ENCODE results near the gene CCDC122. TPM values are rescaled to one million over a fixed set of nuclear protein-coding genes. Genes with fewer than 3 reads are reported as not detected.
"Not testable (repeated sequence)": the region's sequence is repeated elsewhere in the genome, so short reads cannot be mapped to it uniquely, and the experiment has no call there.

The CCDC122 gene
- total RNA-seq, 4 donors from 2014 or later = 1.3 to 5.1 (median 2.1) TPM

DNA sequence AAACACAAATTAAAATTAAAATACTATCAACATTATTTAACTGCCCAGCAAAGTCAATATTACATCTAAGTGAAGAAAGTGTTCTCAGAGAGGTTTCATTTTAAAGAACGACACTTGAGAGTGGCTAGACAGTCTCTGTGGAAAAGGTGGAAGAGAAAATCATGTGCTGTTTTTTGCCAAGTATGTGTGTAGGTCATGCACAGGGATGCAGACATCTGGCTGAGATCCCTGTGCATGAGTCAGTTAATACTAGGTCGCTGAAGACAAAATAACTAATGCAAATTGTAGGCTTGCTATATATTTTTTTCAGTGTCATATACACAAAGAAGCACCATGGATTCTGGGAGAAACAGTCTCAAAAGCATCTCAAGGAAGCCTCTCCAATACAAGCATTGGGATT lies 48.5 kb downstream of the CCDC122 start:
- no peak for DNase-seq (ENCODE audit: low spot score in 2 of 2)
- WGBS, 2 donors = 61 to 66% methylated on average over 2 of the region's 2 CpGs
- no peak overlapping the region for H3K4me3 ChIP-seq (ENCODE audit: low read depth, poor library complexity, severe bottlenecking)
- intact Hi-C loops (cut with DNase I; ENCODE audit: low total_unique reads) = no loop called here
- TF ChIP-seq POLR2A (IDR thresholded peaks at IDR 0.05) = no peak
- TF ChIP-seq, protein P1, sequence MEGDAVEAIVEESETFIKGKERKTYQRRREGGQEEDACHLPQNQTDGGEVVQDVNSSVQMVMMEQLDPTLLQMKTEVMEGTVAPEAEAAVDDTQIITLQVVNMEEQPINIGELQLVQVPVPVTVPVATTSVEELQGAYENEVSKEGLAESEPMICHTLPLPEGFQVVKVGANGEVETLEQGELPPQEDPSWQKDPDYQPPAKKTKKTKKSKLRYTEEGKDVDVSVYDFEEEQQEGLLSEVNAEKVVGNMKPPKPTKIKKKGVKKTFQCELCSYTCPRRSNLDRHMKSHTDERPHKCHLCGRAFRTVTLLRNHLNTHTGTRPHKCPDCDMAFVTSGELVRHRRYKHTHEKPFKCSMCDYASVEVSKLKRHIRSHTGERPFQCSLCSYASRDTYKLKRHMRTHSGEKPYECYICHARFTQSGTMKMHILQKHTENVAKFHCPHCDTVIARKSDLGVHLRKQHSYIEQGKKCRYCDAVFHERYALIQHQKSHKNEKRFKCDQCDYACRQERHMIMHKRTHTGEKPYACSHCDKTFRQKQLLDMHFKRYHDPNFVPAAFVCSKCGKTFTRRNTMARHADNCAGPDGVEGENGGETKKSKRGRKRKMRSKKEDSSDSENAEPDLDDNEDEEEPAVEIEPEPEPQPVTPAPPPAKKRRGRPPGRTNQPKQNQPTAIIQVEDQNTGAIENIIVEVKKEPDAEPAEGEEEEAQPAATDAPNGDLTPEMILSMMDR (IDR thresholded peaks at IDR 0.05) = no peak

DNA sequence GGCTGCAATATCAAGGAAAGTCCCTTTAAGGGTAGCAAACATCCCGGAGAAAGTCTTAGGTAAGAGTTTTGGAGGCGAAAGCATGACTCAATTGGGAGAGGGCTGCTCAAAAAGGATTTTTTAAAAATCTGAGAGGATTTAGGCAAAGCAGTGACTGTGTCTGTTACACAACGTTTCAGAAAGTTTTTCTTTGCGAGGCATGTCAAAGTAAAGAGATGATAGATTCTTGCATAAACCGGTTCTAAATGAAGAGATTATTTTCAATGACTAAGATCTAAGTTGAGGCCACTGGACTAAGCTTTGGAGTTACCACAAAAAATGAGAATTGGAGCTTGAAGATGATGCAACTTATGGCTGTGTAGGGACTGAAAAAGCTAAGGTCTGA lies 49.1 kb downstream of the CCDC122 start:
- no peak for TF ChIP-seq POLR2A (IDR thresholded peaks at IDR 0.05)
- TF ChIP-seq, protein P1 (IDR thresholded peaks at IDR 0.05) = no peak
- 34 to 43% methylated on average over 5 of the region's 5 CpGs for WGBS, 2 donors
- no peak overlapping the region for H3K4me3 ChIP-seq (ENCODE audit: low read depth, poor library complexity, severe bottlenecking)
- intact Hi-C loops (cut with DNase I; ENCODE audit: low total_unique reads) = no loop called here
- DNase-seq (ENCODE audit: low spot score in 2 of 2) = no peak

DNA sequence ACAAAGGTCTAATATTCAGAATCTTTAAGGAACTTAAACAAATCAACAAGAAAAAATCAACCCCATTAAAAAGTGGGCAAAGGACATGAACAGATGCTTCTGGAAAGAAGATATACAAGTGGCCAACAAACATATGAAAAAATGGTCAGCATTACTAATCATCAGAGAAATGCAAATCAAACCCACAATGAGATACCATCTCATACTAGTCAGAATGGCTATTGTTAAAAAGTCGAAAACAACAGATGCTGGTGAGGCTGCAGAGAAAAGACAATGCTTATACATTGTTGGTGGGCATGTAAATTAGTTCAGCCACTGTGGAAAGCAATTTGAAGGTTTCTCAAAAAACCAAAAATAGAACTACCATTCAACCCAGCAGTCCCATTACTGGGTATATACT lies 54.9 kb downstream of the CCDC122 start:
- H3K4me3 ChIP-seq (ENCODE audit: low read depth, poor library complexity, severe bottlenecking); DNase-seq (ENCODE audit: low spot score in 2 of 2); intact Hi-C loops (cut with DNase I; ENCODE audit: low total_unique reads): not testable (repeated sequence)
- 96 to 97% methylated on average over 1 of the region's 1 CpG for WGBS, 2 donors

DNA sequence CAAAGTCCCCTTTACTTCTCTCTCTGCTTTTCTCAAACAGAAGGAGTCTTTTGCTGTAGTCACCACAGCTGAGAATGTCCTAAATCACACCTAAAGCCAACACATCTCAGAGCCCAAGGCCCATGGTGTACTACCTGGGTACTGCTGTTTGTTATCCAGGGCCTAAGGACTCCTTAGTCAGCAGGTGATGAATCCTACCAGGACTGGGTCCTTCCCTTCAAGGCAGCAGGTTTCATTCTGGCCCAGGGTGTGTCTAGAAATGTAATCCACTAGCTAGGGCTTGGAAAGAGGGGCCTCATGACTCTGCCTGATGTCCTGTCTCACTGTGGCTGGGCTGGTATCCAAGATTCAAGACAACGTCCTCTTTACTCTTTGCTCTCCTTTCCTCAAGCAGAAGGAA lies 56.6 kb downstream of the CCDC122 start:
- H3K4me3 ChIP-seq (ENCODE audit: low read depth, poor library complexity, severe bottlenecking) = no peak overlapping the region
- no peak for DNase-seq (ENCODE audit: low spot score in 2 of 2)
- intact Hi-C loops (cut with DNase I; ENCODE audit: low total_unique reads) = no loop called here
- no peak for TF ChIP-seq POLR2A (IDR thresholded peaks at IDR 0.05)
- TF ChIP-seq, protein P1 (IDR thresholded peaks at IDR 0.05) = no peak
- 20 to 50% methylated on average over 1 of the region's 1 CpG for WGBS, 2 donors

DNA sequence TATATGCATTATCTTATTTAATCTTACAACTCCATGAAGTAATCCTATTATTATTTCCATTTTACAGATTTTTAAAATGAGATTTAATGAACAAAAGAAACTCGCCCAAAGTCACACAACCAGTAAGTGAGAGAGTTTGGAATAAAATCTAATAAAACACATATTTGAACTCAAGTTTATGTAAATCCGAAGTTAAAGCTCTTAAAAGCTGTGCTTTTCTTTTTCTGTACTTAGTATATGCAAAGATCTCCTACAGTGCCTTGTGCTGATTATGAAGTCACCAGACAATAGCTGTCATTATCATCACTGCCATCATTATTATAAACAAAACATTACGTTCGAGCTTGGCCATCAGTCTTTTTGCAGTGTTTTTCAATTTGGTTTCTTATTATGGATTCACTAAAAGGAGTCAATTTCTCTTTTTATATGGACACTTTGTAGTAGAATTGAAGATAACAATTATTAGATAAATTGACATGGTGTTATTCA lies 63.1 kb downstream of the CCDC122 start:
- H3K4me3 ChIP-seq (ENCODE audit: low read depth, poor library complexity, severe bottlenecking) = no peak overlapping the region
- 82% methylated on average over 4 of the region's 4 CpGs for WGBS, 2 donors
- TF ChIP-seq, protein P1 (IDR thresholded peaks at IDR 0.05) = no peak
- intact Hi-C loops (cut with DNase I; ENCODE audit: low total_unique reads) = no loop called here
- DNase-seq (ENCODE audit: low spot score in 2 of 2) = no peak

DNA sequence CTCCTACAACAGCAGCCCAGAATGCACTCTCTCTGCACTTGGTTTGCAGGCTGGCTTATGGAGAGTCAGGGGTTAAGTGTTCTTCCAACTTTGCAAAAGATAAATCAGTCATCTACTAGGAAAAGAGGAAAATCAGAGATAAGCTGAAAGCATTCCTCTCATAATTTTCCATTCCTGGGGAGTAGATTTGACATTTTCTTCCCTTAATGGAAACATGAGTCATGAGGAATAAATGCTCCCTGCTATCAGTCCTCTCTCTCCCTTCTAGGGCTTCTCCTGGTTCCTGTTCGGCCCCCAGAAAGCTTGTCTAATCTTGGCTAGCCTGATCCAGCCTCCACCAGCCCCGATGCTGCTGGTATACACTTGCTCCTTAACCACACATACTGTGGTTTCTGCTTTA lies 64.3 kb downstream of the CCDC122 start:
- 28 to 36% methylated on average over 2 of the region's 2 CpGs for WGBS, 2 donors
- no peak for TF ChIP-seq POLR2A (IDR thresholded peaks at IDR 0.05)
- TF ChIP-seq, protein P1 (IDR thresholded peaks at IDR 0.05) = no peak
- no peak for DNase-seq (ENCODE audit: low spot score in 2 of 2)
- intact Hi-C loops (cut with DNase I; ENCODE audit: low total_unique reads) = no loop called here
- H3K4me3 ChIP-seq (ENCODE audit: low read depth, poor library complexity, severe bottlenecking) = no peak overlapping the region

Data from lower leg skin (tissue), 4 donors.